Testis (tissue), 2 donors: ENCODE measurements around the gene CNPY1.

Experiments
- POLR2A ChIP-seq: fragments of 450-650 bp; IDR thresholded peaks from one replicate; pipeline ENCODE4 v1.6.1; 2017; ENCODE audit warnings: antibody characterized with exemption, mild to moderate bottlenecking, moderate library complexity
- TF ChIP-seq, protein P1 (sequence below), 3 experiments: fragments of 450-650 bp in 2 of 3; fragments of 200-600 bp in 1 of 3; sonication (generic) in 1 of 3; IDR thresholded peaks; one replicate each; pipeline ENCODE4 v1.5.1; 2016 to 2019; ENCODE audit warnings: antibody characterized with exemption in 3 of 3, mild to moderate bottlenecking in 2 of 3, moderate library complexity in 1 of 3

GRCh38 chr7:155579565-155579964 is 33.2 kb upstream of the CNPY1 start:
- TF ChIP-seq, protein P1, sequence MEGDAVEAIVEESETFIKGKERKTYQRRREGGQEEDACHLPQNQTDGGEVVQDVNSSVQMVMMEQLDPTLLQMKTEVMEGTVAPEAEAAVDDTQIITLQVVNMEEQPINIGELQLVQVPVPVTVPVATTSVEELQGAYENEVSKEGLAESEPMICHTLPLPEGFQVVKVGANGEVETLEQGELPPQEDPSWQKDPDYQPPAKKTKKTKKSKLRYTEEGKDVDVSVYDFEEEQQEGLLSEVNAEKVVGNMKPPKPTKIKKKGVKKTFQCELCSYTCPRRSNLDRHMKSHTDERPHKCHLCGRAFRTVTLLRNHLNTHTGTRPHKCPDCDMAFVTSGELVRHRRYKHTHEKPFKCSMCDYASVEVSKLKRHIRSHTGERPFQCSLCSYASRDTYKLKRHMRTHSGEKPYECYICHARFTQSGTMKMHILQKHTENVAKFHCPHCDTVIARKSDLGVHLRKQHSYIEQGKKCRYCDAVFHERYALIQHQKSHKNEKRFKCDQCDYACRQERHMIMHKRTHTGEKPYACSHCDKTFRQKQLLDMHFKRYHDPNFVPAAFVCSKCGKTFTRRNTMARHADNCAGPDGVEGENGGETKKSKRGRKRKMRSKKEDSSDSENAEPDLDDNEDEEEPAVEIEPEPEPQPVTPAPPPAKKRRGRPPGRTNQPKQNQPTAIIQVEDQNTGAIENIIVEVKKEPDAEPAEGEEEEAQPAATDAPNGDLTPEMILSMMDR (IDR thresholded peaks at IDR 0.05) = no peak
- no peak for TF ChIP-seq POLR2A
